DMS153 (cell line): ENCODE results near the gene COX7A2.

Experiments used
- DNase-seq: peaks from one replicate; lab custom pipeline; 2025; lab: John Stamatoyannopoulos, UW

The COX7A2 gene

GRCh38 chr6:75220357-75220756 is 23.2 kb downstream of the COX7A2 start:
- DNase-seq = no peak

GRCh38 chr6:75219263-75219662 is 24.3 kb downstream of the COX7A2 start:
- no peak for DNase-seq

GRCh38 chr6:75217193-75217592 is 26.4 kb downstream of the COX7A2 start:
- peak; percentile 40 for DNase-seq

- no peak for DNase-seq
Measured at GRCh38 chr6:75215291-75215690, 28.3 kb downstream of the COX7A2 start.

GRCh38 chr6:75213732-75214131 is 29.9 kb downstream of the COX7A2 start:
- no peak for DNase-seq

- no peak for DNase-seq
Measured at GRCh38 chr6:75213112-75213511, 30.5 kb downstream of the COX7A2 start.

- DNase-seq = no peak
Measured at GRCh38 chr6:75211920-75212590, 31.5 kb downstream of the COX7A2 start.

GRCh38 chr6:75210885-75211739 is 32.5 kb downstream of the COX7A2 start:
- DNase-seq = peak; percentile 44

- no peak for DNase-seq
Measured at GRCh38 chr6:75209184-75209723, 34.3 kb downstream of the COX7A2 start.

GRCh38 chr6:75208298-75209183 is 35.1 kb downstream of the COX7A2 start:
- peak; percentile 74 for DNase-seq

GRCh38 chr6:75206576-75207342 is 36.8 kb downstream of the COX7A2 start:
- DNase-seq = no peak

- peak; percentile 41 for DNase-seq
Measured at GRCh38 chr6:75205776-75206575, 37.6 kb downstream of the COX7A2 start, which contains the start of gene COL12A1. Gene COL12A1, minus strand, starts transcription at chr6:75206053. Its CDS starts 3,261 bp downstream, at chr6:75202792.

GRCh38 chr6:75204959-75205775 is 38.4 kb downstream of the COX7A2 start:
- no peak for DNase-seq

GRCh38 chr6:75204217-75204958 is 39.2 kb downstream of the COX7A2 start:
- peak; percentile 47 for DNase-seq

- DNase-seq = no peak
Measured at GRCh38 chr6:75203721-75204120, 39.9 kb downstream of the COX7A2 start.

GRCh38 chr6:75202676-75203131 is 40.9 kb downstream of the COX7A2 start:
- no peak for DNase-seq

- DNase-seq = no peak
Measured at GRCh38 chr6:75201901-75202672, 41.5 kb downstream of the COX7A2 start.

GRCh38 chr6:75201021-75201420 is 42.6 kb downstream of the COX7A2 start:
- DNase-seq = no peak
